Stomach (tissue), 4 donors: Measurements from ENCODE around the gene CDH23.

Experiments used
- CTCF ChIP-seq, 7 experiments: fragments of 450-650 bp in 4 of 7; fragments of 200-600 bp in 3 of 7; sonication (generic) in 3 of 7; IDR thresholded peaks; one replicate each; pipeline ENCODE4 v1.5.1; 2016 to 2019; ENCODE audit warnings: antibody characterized with exemption in 7 of 7, control low read depth in 2 of 7, mild to moderate bottlenecking in 1 of 7
- EP300 ChIP-seq: sonication (generic); formaldehyde crosslinking; IDR thresholded peaks from one replicate; pipeline ENCODE4 v1.6.1; 2017; ENCODE audit warnings: antibody characterized with exemption
- POLR2AphosphoS5 ChIP-seq, 3 donors: sonication (generic); formaldehyde crosslinking; IDR thresholded peaks; one replicate each; pipeline ENCODE4 v1.6.1; 2016; ENCODE audit warnings: antibody characterized with exemption in 3 of 3

DNA sequence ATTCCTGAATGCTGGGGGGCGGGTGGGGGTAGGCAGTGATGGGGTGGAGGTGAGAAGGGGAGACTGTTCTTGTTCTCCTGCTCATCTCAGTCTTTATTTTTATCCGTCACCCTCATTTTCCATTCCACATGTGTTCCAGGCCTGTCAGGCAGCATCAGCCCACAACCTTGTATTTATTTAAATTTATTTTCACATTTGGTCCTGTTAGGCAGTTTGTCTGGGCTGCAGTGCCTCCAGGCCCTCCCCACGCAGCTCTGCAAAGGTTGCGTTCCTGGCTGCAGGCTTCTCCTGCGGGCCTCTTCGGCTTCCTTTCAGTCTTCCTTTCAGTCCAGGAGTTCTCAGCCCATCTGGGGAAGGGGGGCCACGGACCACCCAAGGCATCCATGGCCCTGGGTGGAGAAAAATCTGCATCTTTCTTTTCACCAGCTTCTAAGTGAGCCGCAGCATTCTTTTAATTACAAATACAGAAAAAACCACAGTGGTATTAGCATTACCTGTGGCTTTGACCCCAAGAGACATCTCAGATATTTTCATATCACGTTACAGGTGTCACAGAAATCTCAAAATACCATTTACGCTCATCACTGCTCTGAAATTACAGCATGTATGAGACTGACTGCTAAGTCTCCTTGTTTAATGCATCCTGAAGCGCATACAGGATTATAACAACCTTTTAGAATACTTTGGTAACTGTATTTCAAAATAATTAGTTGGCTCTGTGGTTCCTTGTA lies 228.9 kb downstream of the CDH23 start:
- TF ChIP-seq EP300 (no peak), POLR2AphosphoS5 (IDR thresholded peaks at IDR 0.05) (no peak), CTCF (IDR thresholded peaks at IDR 0.05) (no peak)
